Upper lobe of left lung (tissue), 4 donors: ENCODE measurements around the gene LRGUK.

ENCODE experiments used
- EP300 ChIP-seq, 4 donors: sonication (generic); formaldehyde crosslinking; IDR thresholded peaks; one replicate each; pipeline ENCODE4 v1.5.1; 2017; ENCODE audit warnings: antibody characterized with exemption in 4 of 4, control low read depth in 2 of 4
- POLR2AphosphoS5 ChIP-seq, 2 donors: sonication (generic); formaldehyde crosslinking; IDR thresholded peaks; one replicate each; pipeline ENCODE4 v1.5.1; 2017; ENCODE audit warnings: antibody characterized with exemption in 2 of 2
- TF ChIP-seq, protein P1 (sequence below), 6 experiments: fragments of 450-650 bp in 4 of 6; fragments of 200-600 bp in 2 of 6; sonication (generic) in 2 of 6; IDR thresholded peaks; one replicate each; pipeline ENCODE4 v1.5.1; 2016 to 2019; ENCODE audit warnings: antibody characterized with exemption in 6 of 6

DNA sequence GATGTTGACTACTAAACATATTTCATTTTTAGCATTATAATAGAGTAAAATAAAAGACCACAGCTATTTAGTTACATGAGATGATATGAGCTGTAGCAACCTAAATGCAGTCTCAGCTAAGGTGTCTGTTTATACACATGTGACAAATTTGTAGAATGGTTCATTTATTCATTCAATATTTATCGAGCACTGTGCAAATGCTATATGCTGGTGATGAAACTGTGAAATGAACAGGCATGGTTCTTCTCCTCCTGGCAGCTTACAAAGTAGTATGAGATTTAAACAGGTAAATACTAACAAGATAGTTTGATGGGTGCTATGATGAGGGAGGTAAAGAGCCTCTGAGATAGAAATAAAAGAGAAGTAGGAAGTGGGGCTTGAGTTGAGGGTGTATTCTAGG is 60.8 kb downstream of the LRGUK start:
- TF ChIP-seq, protein P1, sequence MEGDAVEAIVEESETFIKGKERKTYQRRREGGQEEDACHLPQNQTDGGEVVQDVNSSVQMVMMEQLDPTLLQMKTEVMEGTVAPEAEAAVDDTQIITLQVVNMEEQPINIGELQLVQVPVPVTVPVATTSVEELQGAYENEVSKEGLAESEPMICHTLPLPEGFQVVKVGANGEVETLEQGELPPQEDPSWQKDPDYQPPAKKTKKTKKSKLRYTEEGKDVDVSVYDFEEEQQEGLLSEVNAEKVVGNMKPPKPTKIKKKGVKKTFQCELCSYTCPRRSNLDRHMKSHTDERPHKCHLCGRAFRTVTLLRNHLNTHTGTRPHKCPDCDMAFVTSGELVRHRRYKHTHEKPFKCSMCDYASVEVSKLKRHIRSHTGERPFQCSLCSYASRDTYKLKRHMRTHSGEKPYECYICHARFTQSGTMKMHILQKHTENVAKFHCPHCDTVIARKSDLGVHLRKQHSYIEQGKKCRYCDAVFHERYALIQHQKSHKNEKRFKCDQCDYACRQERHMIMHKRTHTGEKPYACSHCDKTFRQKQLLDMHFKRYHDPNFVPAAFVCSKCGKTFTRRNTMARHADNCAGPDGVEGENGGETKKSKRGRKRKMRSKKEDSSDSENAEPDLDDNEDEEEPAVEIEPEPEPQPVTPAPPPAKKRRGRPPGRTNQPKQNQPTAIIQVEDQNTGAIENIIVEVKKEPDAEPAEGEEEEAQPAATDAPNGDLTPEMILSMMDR (IDR thresholded peaks at IDR 0.05) = no peak
- TF ChIP-seq POLR2AphosphoS5 (IDR thresholded peaks at IDR 0.05) (no peak), EP300 (IDR thresholded peaks at IDR 0.05) (no peak)
